ENCODE data around the gene PDXP. TPM values are rescaled to one million over a fixed set of nuclear protein-coding genes. Genes with fewer than 3 reads are reported as not detected.

Gene PDXP
- total RNA-seq, 1 experiment from 2014 or later, result 60.9 TPM

DNA sequence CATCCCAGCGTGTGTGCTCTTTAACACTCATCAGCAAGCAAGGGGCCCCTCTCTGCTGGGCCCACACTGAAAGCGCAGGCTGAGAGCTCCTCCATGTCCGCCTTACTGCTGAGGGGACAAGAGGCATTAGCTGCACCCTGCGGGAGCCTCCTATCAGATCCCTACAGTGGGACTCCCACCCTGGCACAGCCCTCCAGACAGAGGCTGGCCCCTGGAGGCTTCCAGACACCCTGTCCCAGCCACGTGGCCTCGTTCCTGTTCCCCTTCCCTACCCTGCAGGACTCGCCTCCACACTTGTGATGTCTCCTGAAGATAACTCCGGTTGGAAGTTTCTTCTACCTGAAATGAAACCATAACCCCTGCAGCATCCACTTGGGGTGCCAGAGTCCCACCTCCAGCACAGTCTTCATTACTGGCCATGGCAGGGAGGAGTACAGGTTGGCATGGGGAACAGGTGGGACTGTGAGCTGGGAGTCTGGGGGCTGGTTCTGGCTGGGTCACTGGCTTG is 24.1 kb upstream of the PDXP start:
- H3K4me3 ChIP-seq (ENCODE audit: insufficient read depth, low read depth, low read length), result no peak overlapping the region
- H3K36me3 ChIP-seq (replicated peaks; ENCODE audit: control insufficient read depth, insufficient read depth, low read length), result peaks cover 5% of the 10 kb centered on the region
- H3K27me3 ChIP-seq (ENCODE audit: control insufficient read depth, insufficient read depth, low read length), result no peaks in the 10 kb centered on the region
- peak; percentile 68 for DNase-seq

DNA sequence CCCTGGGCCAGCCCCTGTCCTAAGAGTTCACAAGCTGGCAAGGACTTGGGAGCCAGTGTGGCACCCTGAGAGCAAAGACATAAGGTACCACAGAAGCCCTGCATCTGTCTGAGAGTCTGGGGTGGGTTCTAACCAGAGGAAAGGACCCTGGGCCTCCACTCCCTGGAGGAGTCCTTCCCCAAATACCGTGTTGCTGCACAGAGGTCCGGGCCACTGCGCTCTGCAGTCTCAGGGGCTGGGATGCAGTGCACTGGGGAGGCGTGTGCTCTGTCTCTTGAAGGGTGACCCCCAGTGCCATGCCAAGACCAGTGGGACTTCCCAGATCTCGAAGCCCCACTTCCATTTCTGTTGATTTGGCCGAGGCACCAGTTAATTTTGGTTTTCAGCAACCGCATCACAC is 23.4 kb upstream of the PDXP start:
- H3K36me3 ChIP-seq (replicated peaks; ENCODE audit: control insufficient read depth, insufficient read depth, low read length), result peaks cover 4% of the 10 kb centered on the region
- no peak for DNase-seq
- H3K4me3 ChIP-seq (ENCODE audit: insufficient read depth, low read depth, low read length), result no peak overlapping the region
- no peaks in the 10 kb centered on the region for H3K27me3 ChIP-seq (ENCODE audit: control insufficient read depth, insufficient read depth, low read length)

- DNase-seq, result peak; percentile 73
- Histone ChIP-seq H3K27me3 (ENCODE audit: control insufficient read depth, insufficient read depth, low read length) (no peaks in the 10 kb centered on the region), H3K36me3 (replicated peaks; ENCODE audit: control insufficient read depth, insufficient read depth, low read length) (peaks cover 5% of the 10 kb centered on the region), H3K4me3 (ENCODE audit: insufficient read depth, low read depth, low read length) (no peak overlapping the region)
These were observed 22.2 kb upstream of the PDXP start for GRCh38 chr22:37636186-37636948.

DNA sequence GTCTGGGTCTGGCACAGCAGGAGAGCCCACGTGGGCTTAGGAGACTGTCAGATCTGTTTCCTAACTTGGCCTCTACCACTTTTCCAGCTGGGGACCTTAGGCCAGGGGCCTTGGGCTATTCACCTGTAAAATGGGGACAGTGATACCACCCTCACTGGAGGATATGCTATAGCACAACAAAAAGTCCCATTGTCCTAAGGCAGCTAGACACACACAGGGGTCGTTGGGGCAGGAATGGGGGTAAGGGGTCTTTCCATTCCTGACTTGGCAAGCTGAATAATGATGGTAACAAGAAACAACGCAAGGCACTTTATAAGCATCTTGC is 21.6 kb upstream of the PDXP start:
- Histone ChIP-seq H3K27me3 (ENCODE audit: control insufficient read depth, insufficient read depth, low read length) (no peaks in the 10 kb centered on the region), H3K4me3 (ENCODE audit: insufficient read depth, low read depth, low read length) (no peak overlapping the region), H3K36me3 (replicated peaks; ENCODE audit: control insufficient read depth, insufficient read depth, low read length) (peaks cover 8% of the 10 kb centered on the region)
- no peak for DNase-seq

DNA sequence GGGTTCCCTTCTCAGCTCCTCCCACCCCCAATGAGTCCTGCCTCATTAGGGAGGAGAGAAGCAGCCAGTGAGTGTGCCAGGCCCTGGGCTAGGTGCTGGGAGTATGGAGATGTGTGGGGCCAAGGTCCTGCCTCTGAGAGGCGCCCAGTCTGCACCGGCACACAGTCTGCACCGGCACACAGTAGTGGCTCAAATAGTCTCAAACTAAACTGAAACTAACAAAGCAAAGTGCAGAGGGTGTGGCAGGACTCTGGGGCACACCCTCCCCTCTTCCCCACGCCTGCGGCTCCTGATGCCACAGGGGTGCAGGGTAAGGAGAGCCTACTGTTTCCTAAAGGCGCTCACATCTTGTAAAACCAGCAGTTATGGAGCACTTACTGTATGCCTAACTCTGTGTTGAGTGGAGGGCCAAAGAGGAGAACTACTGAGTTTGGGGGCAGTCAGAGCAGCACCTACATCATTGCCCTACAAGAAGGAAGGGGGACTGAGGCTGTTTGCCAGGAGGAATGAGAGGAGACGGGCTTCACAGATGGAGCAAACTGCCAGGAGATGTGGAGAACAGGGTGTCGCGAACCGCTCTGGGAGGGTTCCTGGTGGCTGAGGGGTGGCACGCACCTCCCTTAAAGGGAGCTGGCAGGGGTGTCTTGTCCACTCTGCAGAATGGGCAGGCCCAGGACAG is 20.0 kb upstream of the PDXP start:
- peak overlapping the region; percentile 73 for H3K4me3 ChIP-seq (ENCODE audit: insufficient read depth, low read depth, low read length)
- peaks cover 11% of the 10 kb centered on the region for H3K36me3 ChIP-seq (replicated peaks; ENCODE audit: control insufficient read depth, insufficient read depth, low read length)
- peak; percentile 63 for DNase-seq
- no peaks in the 10 kb centered on the region for H3K27me3 ChIP-seq (ENCODE audit: control insufficient read depth, insufficient read depth, low read length)

DNA sequence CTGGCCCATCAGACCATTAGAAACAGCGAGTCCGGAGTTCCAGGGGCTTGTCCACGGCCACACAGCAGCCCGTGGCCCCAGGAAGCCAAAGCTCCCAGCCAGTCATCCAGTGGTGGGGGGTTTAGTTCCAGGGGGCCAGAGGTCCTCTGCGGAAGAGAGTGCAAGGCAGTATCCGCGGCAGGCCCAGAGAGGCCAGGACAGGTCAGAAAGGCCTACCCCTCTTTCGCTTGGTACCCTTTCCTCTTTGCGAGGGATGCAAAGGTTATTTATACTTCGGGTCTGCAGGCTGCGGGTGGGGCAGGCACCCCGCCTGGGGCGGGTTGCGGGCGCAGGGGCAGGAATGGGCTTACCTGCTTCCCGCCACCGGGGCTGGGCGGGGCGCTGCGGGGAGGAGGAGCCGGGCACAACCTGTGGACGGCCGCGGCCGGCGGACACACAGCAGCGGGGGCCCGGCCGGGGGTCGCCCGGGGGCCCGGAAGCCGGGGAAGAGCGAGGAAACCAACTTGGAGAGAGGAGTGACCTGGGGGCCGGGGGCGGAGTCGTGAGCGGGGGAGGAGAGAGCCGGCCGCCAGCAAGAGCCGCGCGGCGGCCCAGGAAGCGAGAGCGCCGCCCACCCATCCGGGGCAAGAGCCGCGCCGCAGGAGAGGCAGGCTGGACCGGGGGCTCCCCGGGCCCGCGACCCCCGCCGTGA is 19.3 kb upstream of the PDXP start, which contains the start of gene SH3BP1:
Gene SH3BP1 (plus strand): TSS at position 600 of the 691 bp plus-strand sequence. CDS start 119 bp downstream, outside the sequence.
- H3K4me3 ChIP-seq (ENCODE audit: insufficient read depth, low read depth, low read length), result peak within 1 kb of the TSS; percentile 73
- peaks cover 15% of the 10 kb centered on the region for H3K36me3 ChIP-seq (replicated peaks; ENCODE audit: control insufficient read depth, insufficient read depth, low read length)
- H3K27me3 ChIP-seq (ENCODE audit: control insufficient read depth, insufficient read depth, low read length), result no peaks in the 10 kb centered on the region
- DNase-seq, result peak; percentile 96

DNA sequence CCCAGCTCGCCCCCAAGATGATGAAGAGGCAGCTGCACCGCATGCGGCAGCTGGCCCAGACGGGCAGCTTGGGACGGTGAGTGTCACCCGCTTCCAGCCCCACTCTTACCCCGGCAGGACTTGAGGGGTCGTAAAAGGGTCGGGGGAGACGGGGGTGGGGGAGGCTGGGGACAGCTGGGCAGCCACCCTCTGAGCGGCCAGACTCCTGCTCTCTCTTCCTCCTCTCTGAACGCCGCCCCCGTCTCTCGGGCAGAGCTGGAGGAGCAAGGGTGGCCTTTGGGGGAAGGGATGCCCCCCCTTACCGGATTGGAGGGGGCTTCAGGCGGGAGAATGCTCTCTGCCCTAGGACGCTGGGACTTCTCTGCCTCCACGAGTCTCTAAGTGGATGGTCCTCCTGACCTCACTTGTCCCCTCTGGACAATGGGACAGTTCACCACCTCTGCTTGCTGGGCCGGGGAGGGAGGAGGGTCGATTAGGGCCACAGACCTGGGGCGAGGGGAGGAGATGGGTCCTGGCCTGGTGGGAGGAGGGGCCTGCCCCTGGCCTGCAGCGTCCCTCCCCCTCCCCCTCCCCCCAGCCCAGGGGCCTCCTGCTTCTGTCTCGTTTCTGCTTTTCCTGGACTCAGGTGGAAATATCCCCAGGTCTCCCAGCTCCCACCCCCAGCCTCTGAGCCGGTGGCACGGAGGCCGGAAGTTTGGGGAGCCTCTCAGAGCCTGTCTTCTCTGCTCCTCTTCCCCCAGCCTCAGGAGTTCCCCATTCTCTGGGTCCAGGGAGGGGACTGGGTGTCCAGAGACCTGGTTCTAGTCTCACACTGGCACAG is 18.5 kb upstream of the PDXP start:
- H3K4me3 ChIP-seq (ENCODE audit: insufficient read depth, low read depth, low read length), result peak overlapping the region; percentile 73
- H3K27me3 ChIP-seq (ENCODE audit: control insufficient read depth, insufficient read depth, low read length), result no peaks in the 10 kb centered on the region
- peak; percentile 92 for DNase-seq
- H3K36me3 ChIP-seq (replicated peaks; ENCODE audit: control insufficient read depth, insufficient read depth, low read length), result peaks cover 22% of the 10 kb centered on the region

DNA sequence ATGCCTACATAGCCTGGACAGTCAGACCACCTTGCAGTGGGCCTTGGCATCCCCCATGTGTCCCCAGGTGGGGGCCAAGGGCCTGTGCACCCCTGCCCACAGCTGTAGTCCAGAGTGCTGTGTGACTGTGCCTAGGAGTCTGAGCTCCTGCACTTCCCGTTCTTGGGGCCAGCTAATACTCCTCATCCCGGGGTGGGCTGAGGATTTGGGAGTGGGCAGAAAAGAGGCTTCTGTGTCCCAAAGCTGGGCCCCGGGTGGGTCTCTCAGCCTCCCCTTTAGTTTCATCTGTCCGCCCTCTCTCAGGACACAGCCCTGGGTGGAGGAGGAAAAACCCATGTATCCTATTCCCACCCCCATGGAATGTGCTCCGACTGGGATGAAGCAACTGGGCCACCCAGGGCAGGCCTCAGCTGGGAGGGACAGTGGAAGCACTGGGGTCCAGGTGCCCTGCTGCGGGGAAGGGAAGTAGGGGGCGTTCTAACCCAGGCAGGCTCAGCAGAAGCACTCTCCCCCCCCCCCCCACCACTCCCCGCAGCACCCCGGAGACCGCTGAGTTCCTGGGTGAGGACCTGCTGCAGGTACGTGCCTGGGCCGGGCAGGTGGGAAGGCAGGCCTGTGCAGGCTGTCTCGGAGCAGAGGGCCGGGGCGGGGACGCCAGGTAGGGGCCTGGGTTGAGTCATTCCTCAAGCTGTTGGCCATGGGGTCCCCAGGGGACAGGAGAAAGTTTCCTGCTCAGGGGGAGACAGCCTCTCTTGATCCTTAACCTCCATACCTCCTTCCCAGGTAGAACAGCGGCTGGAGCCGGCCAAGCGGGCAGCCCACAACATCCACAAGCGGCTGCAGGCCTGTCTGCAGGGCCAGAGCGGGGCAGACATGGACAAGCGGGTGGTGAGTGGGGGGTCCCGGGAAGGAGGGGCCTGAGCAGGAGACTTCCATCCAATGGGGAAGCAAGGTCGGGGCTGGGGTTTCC is 17.6 kb upstream of the PDXP start:
- no peaks in the 10 kb centered on the region for H3K27me3 ChIP-seq (ENCODE audit: control insufficient read depth, insufficient read depth, low read length)
- DNase-seq, result peak; percentile 61
- H3K36me3 ChIP-seq (replicated peaks; ENCODE audit: control insufficient read depth, insufficient read depth, low read length), result peaks cover 26% of the 10 kb centered on the region
- peak overlapping the region; percentile 73 for H3K4me3 ChIP-seq (ENCODE audit: insufficient read depth, low read depth, low read length)

DNA sequence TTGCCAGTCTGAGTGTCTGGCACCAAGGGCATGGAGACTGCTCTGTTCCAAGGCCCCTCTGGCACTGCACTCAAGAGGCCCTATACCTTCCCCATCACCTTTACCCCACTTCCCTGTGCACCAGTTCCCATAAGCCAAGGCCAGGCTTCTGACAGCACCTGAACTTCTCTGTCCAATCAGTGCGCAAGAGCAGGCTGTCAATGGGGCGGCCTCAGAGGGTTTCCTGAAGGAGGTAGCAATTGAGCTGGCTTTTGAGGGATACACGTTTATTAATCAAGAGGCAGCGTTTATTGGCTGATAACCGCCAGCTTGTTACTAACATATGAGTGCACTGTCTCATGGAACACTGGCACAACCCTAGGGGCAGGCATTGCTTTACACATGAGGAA is 17.0 kb upstream of the PDXP start:
- no peak for DNase-seq
- peaks cover 26% of the 10 kb centered on the region for H3K36me3 ChIP-seq (replicated peaks; ENCODE audit: control insufficient read depth, insufficient read depth, low read length)
- no peaks in the 10 kb centered on the region for H3K27me3 ChIP-seq (ENCODE audit: control insufficient read depth, insufficient read depth, low read length)
- H3K4me3 ChIP-seq (ENCODE audit: insufficient read depth, low read depth, low read length), result no peak overlapping the region

DNA sequence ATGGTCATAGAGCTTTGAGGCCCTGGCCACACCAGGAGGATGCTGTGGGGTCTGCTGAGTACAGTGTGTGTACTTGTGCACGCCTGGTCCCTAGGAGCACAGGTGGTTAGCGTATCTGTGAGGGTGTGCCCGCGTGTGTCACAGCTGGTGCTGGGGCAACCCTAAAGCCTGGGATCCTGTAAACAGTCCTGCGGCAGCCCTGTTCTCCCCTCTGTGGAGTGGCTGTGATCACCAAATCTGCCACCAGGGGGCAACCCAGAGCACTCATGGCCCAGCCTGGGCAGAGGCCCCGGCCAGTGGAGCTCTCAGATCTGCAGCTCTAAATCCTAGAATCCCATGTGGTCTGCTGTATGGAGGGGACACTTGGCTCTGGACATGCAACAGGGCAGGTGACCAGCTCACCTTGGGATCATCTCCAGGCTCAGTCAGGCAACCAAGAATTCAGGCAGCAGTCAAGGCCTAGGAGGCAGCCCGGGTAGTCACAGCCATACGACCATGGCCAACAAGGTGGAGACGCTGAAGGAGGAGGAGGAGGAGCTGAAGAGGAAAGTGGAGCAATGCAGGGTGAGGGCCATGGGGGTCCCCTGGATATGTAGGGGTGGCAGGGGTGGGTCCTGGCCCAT is 15.2 kb upstream of the PDXP start:
- peak; percentile 96 for DNase-seq
- Histone ChIP-seq H3K4me3 (ENCODE audit: insufficient read depth, low read depth, low read length) (no peak overlapping the region), H3K27me3 (ENCODE audit: control insufficient read depth, insufficient read depth, low read length) (no peaks in the 10 kb centered on the region), H3K36me3 (replicated peaks; ENCODE audit: control insufficient read depth, insufficient read depth, low read length) (peaks cover 33% of the 10 kb centered on the region)

GRCh38 chr22:37647317-37647716 is 11.2 kb upstream of the PDXP start:
- DNase-seq, result no peak
- H3K27me3 ChIP-seq (ENCODE audit: control insufficient read depth, insufficient read depth, low read length), result no peaks in the 10 kb centered on the region
- no peak overlapping the region for H3K4me3 ChIP-seq (ENCODE audit: insufficient read depth, low read depth, low read length)
- H3K36me3 ChIP-seq (replicated peaks; ENCODE audit: control insufficient read depth, insufficient read depth, low read length), result peaks cover 45% of the 10 kb centered on the region

DNA sequence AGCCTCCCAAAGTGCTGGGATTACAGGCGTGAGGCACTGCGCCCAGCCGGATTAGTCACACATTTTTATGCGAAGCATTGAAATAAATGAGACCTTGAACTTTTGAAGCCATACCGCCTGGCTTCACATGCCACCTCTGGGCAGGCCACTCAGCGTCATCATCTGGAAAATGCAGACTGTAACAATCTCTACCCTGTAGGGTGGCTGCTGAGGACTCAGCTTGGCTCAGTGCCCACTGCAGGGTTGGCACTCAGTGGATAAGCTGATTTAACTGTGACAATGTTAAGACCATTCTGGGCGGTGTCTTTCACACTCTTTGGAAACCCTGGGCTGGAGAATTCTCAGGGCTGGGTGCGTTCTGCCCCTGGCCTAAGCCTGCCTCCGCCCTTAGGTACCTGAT is 10.6 kb upstream of the PDXP start:
- Histone ChIP-seq H3K27me3 (ENCODE audit: control insufficient read depth, insufficient read depth, low read length) (no peaks in the 10 kb centered on the region), H3K4me3 (ENCODE audit: insufficient read depth, low read depth, low read length) (no peak overlapping the region), H3K36me3 (replicated peaks; ENCODE audit: control insufficient read depth, insufficient read depth, low read length) (peaks cover 45% of the 10 kb centered on the region)
- no peak for DNase-seq

All from H7 (cell line).